Natural killer cell (primary cell): ENCODE results near the gene FOXO1. TPM values are rescaled to one million over a fixed set of nuclear protein-coding genes. Genes with fewer than 3 reads are reported as not detected.

Source experiments
- ATAC-seq, 3 donors: fragments of 150-1000 bp in 2 of 3; fragments of 200-7000 bp in 1 of 3; cut with Tn5 transposase; 1 replicate in 1 of 3; 2 replicates in 2 of 3; pipeline ENCODE4 v1.10.0; 2021; ENCODE audit warnings: mild to moderate bottlenecking in 2 of 3, moderate library complexity in 2 of 3
- DNase-seq, 2 donors: peaks; one replicate each; pipeline versions ENCODE4 v3.0.0 to v3.0.0-alpha.2; 2013 to 2021; ENCODE audit warnings: mixed read lengths in 1 of 2
- H3K27ac ChIP-seq: one replicate; pipeline ENCODE4 v1.5.1; 2013; ENCODE audit warnings: mild to moderate bottlenecking, low read length
- H3K27me3 ChIP-seq: one replicate; pipeline ENCODE4 v1.6.1; 2013; ENCODE audit warnings: low read length; ENCODE audit not compliant: control insufficient read depth, insufficient read depth
- H3K36me3 ChIP-seq: one replicate; pipeline ENCODE4 v1.6.1; 2013; ENCODE audit warnings: low read length; ENCODE audit not compliant: control insufficient read depth, insufficient read depth
- H3K4me1 ChIP-seq: one replicate; pipeline ENCODE4 v1.6.1; 2013; ENCODE audit warnings: low read length; ENCODE audit not compliant: control insufficient read depth, insufficient read depth
- H3K4me3 ChIP-seq: one replicate; pipeline ENCODE4 v1.5.1; 2013; ENCODE audit warnings: low read length
- H3K9me3 ChIP-seq: one replicate; pipeline ENCODE4 v1.6.1; 2013; ENCODE audit warnings: low read length; ENCODE audit not compliant: control insufficient read depth, insufficient read depth
- H3K27ac Mint-ChIP-seq, 2 donors: one replicate each; pipeline ENCODE4 v1.8.0; 2022; ENCODE audit warnings: mild to moderate bottlenecking in 2 of 2, mixed read lengths in 2 of 2, moderate library complexity in 1 of 2
- H3K27me3 Mint-ChIP-seq, 2 donors: one replicate each; pipeline ENCODE4 v1.8.0; 2022; ENCODE audit warnings: low read depth in 2 of 2, mixed read lengths in 2 of 2
- H3K36me3 Mint-ChIP-seq: one replicate; pipeline ENCODE4 v1.8.0; 2022; ENCODE audit warnings: mixed read lengths
- H3K4me1 Mint-ChIP-seq, 2 donors: one replicate each; pipeline ENCODE4 v1.8.0; 2022; ENCODE audit warnings: mixed read lengths in 2 of 2
- H3K4me3 Mint-ChIP-seq: one replicate; pipeline ENCODE4 v1.8.0; 2022; ENCODE audit warnings: mild to moderate bottlenecking, moderate library complexity, mixed read lengths
- H3K9me3 Mint-ChIP-seq, 2 donors: one replicate each; pipeline ENCODE4 v1.8.0; 2022; ENCODE audit warnings: mixed read lengths in 2 of 2
- CTCF ChIP-seq: fragments of 200-600 bp; IDR thresholded peaks from one replicate; pipeline ENCODE4 v1.8.0; 2022; ENCODE audit warnings: antibody characterized with exemption
- whole genome bisulfite sequencing: methylation state at CpG from one replicate; pipeline ENCODE4 v1.1.7; 2013; ENCODE audit warnings: missing lambda C conversion rate; ENCODE audit not compliant: insufficient coverage; 5-methylcytosine and 5-hydroxymethylcytosine counted together
- intact Hi-C: fragments of 100-400 bp; cut with micrococcal nuclease; formaldehyde crosslinking; loops from one replicate; pipeline ENCODE4 v1.14.2; 2022
- total RNA-seq, 4 donors: library from RNA; stranded (reverse); fragments of 120-200 nt in 1 of 4; gene quantifications; one replicate each; pipeline versions ENCODE4 v1.2.3 to v1.2.4, GENCODE V29; 2013 to 2022

The FOXO1 gene
- total RNA-seq, 3 donors from 2014 or later (not counting 1 experiment from before 2014, with no cell fraction given) = 23.9 to 29.8 (median 27.6) TPM

- no peaks in the 10 kb centered on the region for H3K9me3 Mint-ChIP-seq
- 40% methylated on average over 3 of the region's 3 CpGs for WGBS
- no peak overlapping the region for H3K27ac Mint-ChIP-seq
- H3K36me3 Mint-ChIP-seq = no peaks in the 10 kb centered on the region
- H3K4me1 Mint-ChIP-seq = peaks cover 28 to 36% of the 10 kb centered on the region in 2 donors
- Histone ChIP-seq H3K36me3 (no peaks in the 10 kb centered on the region), H3K9me3 (no peaks in the 10 kb centered on the region), H3K4me3 (no peak overlapping the region), H3K27ac (peak overlapping the region; percentile 35), H3K4me1 (peaks cover 3% of the 10 kb centered on the region), H3K27me3 (no peaks in the 10 kb centered on the region)
- H3K27me3 Mint-ChIP-seq = no peaks in the 10 kb centered on the region
- DNase-seq = no peak
- intact Hi-C loops = no loop called here
- ATAC-seq = no peak
- TF ChIP-seq CTCF = no peak
- H3K4me3 Mint-ChIP-seq = no peak overlapping the region
Observed at GRCh38 chr13:40629678-40630384, 36.6 kb downstream of the FOXO1 start.

GRCh38 chr13:40626977-40627376 is 39.5 kb downstream of the FOXO1 start:
- Histone ChIP-seq H3K36me3 (no peaks in the 10 kb centered on the region), H3K4me3 (no peak overlapping the region), H3K9me3 (no peaks in the 10 kb centered on the region), H3K27ac (no peak overlapping the region), H3K27me3 (no peaks in the 10 kb centered on the region), H3K4me1 (peaks cover 3% of the 10 kb centered on the region)
- Mint-ChIP-seq H3K4me3 (no peak overlapping the region), H3K9me3 (no peaks in the 10 kb centered on the region), H3K4me1 (peaks cover 41 to 50% of the 10 kb centered on the region in 2 donors), H3K27ac (no peak overlapping the region), H3K36me3 (no peaks in the 10 kb centered on the region), H3K27me3 (no peaks in the 10 kb centered on the region)
- DNase-seq (no peak), ATAC-seq (no peak)
- TF ChIP-seq CTCF = no peak
- intact Hi-C loops = no loop called here
- WGBS = 100% methylated on average over 1 of the region's 1 CpG

GRCh38 chr13:40626561-40626960 is 39.9 kb downstream of the FOXO1 start:
- no peaks in the 10 kb centered on the region for H3K9me3 Mint-ChIP-seq
- peaks cover 38 to 48% of the 10 kb centered on the region in 2 donors for H3K4me1 Mint-ChIP-seq
- no peak for ATAC-seq

More at GRCh38 chr13:40626561-40626960, 39.9 kb downstream of the FOXO1 start:
- 52% methylated on average over 3 of the region's 3 CpGs for WGBS
- H3K4me3 Mint-ChIP-seq = no peak overlapping the region
- Histone ChIP-seq H3K4me3 (no peak overlapping the region), H3K9me3 (no peaks in the 10 kb centered on the region), H3K4me1 (peaks cover 3% of the 10 kb centered on the region), H3K36me3 (no peaks in the 10 kb centered on the region), H3K27ac (no peak overlapping the region), H3K27me3 (no peaks in the 10 kb centered on the region)
- no peak for TF ChIP-seq CTCF
- DNase-seq = no peak
- H3K27me3 Mint-ChIP-seq = no peaks in the 10 kb centered on the region
- intact Hi-C loops = no loop called here
- peak overlapping the region in 1 of 2 donors; percentile 10 for H3K27ac Mint-ChIP-seq
- no peaks in the 10 kb centered on the region for H3K36me3 Mint-ChIP-seq
